ENCODE measurements around the gene PROSER3.
A peak's percentile ranks its signal among the peaks of the same experiment; 100 is the strongest.

Gene PROSER3

DNA sequence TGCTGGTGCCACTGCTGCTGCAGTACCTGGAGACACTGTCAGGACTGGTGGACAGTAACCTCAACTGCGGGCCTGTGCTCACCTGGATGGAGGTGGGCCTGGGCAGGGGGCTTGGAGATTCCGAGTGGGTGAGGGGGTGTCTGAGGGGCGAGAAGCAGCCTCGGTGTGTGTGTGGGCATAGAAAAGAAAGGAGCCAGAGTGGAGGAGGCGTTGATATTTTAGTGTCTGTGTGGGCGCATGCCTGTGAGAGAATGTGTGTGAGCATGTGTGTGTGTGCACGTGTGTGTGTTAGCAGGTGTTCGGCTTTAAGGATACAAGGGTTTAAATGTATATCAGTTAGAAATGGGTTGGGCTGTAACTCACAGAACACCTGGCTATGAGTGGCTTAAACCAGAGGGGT lies 21.1 kb downstream of the PROSER3 start:
- DNase-seq, result no peak

DNA sequence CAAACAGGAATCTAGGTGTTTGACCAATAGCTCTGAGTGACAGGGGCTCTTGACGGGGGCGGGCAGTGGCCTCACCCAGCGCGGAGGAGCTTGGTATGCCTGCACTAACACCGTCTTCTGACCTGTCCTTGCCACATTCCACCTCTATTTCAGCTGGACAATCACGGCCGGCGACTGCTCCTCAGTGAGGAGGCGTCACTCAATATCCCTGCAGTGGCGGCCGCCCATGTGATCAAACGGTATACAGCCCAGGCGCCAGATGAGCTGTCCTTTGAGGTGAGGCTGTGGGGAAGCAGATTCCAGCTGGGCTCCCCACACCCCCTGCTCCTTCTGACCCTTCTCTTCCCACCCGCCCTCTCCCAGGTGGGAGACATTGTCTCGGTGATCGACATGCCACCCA lies 22.1 kb downstream of the PROSER3 start:
- no peak for DNase-seq

DNA sequence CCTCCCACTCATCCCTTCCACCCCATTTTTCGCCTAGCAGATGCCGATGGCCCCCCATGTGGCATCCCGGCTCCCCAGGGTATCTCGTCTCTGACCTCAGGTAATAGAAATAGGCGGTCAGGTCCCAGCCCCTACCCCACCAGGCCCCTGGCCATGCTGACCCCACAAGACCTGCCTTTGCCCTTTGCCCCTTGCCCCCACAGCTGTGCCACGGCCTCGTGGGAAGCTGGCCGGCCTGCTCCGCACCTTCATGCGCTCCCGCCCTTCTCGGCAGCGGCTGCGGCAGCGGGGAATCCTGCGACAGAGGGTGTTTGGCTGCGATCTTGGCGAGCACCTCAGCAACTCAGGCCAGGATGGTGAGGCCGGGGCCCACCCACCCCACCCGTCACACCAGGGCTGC lies 22.7 kb downstream of the PROSER3 start:
- DNase-seq, result no peak

DNA sequence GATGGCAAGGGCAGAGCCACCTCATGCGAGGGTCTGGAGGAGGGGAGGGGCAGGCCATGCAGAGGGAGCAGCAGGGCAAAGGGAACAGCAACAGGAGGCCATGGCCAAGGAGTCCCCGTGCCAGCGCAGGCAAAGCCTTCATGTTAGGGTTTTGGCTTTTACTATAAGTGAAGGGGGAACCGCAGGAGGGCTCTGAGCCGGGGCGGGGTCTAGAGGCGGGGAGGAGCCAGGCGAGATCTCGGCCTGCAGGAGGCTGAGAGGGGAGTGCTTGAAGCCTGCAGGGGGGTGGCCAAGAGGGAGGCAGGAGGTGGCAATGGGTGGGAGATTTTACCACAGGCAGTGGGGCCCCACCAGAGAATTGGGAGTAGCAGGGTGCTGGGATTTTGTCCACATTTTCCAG lies 23.7 kb downstream of the PROSER3 start:
- no peak for DNase-seq

DNA sequence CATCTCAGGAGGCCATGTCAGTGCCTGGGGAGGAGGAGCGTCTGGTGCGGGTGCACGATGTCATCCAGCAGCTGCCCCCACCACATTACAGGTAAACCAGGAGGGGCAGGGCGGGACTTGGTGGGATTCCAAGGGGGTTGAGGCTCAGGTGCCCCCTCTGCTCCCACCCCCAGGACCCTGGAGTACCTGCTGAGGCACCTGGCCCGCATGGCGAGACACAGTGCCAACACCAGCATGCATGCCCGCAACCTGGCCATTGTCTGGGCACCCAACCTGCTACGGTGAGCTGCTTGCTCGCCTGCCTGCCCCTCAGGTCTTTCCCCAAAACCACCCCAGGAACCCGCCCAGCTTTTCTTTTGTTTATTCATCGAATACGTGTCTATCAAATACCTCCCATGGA lies 24.6 kb downstream of the PROSER3 start:
- DNase-seq, result no peak

DNA sequence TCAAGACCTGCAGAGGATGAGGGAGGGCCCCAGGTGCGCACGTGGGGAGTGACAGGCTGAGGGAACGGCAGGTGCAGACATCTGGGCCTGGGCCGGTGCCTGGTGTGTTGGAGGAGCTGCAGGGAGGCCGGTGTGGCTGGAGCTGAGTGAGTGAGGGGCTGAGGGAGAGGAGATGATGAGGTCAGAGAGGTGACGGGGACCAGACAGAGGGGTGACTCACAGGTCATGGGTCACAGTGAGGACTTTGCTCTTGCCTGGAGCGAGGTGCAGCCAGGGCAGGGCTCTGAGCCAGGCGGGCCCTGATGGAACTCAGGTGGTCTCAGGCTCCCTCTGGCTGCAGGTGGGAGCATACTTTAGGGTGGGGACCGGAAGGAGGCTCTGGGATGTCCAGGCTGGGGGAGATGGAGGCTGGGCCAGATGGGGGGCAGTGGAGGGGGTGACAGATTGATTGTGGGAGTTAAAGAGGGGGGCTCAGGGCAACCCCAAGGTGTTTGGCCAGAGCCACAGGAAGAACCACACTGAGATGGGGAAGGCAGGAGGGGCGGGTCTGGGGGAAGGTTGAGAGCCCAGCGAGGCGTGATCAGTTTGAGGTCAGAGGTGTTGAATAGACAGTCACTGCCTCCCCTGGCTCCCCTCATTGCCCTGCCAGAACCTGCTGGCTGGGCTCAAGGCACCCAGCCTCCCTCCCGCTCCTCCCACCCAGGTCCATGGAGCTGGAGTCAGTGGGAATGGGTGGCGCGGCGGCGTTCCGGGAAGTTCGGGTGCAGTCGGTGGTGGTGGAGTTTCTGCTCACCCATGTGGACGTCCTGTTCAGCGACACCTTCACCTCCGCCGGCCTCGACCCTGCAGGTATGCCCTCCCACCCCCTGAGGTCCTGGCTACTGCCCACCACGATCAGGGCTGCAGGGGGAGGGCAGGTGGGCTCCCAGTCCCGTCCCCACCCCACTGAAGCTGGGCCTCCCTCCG lies 25.8 kb downstream of the PROSER3 start:
- DNase-seq, result no peak

DNA sequence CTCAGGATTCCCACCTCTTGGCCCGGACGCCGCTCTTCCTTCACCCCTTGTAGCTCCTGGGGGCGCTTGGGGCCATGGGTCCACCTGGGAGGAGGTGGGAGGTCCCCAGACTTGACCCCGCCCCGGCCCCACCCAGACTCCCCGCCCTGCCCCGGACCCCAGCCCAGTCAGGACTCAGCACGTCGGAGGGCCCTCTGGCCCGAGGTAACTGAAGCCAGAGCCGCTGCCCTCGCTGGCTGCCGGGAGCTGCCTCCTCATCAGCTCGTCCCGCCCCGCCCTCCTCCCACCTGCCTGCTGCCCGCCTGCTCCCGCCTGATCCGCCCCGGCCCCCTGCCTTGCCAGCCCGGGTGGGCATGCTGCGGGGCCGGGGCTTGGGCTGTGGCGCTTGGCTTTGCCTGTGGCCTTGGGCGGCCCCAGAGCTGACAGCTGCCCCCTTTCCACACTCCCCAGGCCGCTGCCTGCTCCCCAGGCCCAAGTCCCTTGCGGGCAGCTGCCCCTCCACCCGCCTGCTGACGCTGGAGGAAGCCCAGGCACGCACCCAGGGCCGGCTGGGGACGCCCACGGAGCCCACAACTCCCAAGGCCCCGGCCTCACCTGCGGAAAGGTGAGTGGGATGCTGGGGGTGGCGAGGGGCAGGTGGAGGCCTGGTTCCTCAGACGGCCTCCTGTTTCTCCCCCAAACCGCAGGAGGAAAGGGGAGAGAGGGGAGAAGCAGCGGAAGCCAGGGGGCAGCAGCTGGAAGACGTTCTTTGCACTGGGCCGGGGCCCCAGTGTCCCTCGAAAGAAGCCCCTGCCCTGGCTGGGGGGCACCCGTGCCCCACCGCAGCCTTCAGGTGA lies 26.7 kb downstream of the PROSER3 start:
- DNase-seq, result no peak

DNA sequence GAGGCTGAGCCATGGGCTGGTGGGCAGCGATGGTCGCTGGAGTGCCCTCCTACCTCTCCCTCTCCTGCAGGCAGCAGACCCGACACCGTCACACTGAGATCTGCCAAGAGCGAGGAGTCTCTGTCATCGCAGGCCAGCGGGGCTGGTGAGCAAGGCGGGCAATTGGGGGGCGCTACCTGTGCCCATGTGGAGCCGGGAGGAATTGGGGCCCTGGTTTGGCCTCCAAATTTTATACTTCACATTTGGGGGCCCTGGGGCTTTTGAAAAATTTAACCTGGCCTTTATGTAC lies 27.3 kb downstream of the PROSER3 start:
- DNase-seq, result no peak

DNA sequence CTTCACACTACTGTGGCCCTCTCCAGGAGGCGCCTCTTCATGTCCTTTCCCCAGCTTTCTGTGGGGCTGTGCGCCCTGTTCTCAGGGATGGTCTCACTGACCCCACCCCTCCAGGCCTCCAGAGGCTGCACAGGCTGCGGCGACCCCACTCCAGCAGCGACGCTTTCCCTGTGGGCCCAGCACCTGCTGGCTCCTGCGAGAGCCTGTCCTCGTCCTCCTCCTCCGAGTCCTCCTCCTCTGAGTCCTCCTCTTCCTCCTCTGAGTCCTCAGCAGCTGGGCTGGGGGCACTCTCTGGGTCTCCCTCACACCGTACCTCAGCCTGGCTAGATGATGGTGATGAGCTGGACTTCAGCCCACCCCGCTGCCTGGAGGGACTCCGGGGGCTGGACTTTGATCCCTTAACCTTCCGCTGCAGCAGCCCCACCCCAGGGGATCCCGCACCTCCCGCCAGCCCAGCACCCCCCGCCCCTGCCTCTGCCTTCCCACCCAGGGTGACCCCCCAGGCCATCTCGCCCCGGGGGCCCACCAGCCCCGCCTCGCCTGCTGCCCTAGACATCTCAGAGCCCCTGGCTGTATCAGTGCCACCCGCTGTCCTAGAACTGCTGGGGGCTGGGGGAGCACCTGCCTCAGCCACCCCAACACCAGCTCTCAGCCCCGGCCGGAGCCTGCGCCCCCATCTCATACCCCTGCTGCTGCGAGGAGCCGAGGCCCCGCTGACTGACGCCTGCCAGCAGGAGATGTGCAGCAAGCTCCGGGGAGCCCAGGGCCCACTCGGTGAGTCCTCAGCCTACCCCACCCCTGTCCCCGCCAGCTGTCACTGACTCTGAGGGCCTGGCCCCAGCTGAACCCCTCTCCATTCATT lies 28.6 kb downstream of the PROSER3 start:
- no peak for DNase-seq

DNA sequence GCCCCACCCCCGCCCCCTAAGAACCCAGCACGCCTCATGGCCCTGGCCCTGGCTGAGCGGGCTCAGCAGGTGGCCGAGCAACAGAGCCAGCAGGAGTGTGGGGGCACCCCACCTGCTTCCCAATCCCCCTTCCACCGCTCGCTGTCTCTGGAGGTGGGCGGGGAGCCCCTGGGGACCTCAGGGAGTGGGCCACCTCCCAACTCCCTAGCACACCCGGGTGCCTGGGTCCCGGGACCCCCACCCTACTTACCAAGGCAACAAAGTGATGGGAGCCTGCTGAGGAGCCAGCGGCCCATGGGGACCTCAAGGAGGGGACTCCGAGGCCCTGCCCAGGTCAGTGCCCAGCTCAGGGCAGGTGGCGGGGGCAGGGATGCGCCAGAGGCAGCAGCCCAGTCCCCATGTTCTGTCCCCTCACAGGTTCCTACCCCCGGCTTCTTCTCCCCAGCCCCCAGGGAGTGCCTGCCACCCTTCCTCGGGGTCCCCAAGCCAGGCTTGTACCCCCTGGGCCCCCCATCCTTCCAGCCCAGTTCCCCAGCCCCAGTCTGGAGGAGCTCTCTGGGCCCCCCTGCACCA lies 29.3 kb downstream of the PROSER3 start:
- no peak for DNase-seq

DNA sequence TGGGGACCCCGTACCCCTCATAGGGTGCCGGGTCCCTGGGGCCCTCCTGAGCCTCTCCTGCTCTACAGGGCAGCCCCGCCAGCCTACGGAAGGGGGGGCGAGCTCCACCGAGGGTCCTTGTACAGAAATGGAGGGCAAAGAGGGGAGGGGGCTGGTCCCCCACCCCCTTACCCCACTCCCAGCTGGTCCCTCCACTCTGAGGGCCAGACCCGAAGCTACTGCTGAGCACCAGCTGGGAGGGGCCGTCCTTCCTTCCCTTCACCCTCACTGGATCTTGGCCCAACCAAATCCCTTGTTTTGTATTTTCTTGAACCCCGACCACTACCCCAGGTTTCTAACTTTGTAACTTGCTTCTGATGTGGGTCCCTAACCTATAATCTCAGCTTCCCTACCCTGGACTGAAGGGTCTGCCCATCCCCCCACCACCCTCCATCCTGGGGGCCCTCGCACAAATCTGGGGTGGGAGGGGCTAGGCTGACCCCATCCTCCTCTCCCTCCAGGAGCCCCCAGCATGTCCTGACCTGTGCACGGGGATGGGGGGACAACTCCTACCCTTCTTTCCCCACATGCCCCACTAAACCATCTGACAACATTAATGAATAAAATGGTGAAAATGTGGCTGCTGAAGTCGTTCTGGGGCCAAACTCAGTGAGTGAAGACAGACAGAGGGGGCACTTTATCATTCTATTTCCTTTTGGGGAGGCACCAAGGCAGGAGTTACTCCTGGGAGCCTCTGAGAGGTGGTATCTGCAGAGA lies 30.4 kb downstream of the PROSER3 start:
- no peak for DNase-seq

DNA sequence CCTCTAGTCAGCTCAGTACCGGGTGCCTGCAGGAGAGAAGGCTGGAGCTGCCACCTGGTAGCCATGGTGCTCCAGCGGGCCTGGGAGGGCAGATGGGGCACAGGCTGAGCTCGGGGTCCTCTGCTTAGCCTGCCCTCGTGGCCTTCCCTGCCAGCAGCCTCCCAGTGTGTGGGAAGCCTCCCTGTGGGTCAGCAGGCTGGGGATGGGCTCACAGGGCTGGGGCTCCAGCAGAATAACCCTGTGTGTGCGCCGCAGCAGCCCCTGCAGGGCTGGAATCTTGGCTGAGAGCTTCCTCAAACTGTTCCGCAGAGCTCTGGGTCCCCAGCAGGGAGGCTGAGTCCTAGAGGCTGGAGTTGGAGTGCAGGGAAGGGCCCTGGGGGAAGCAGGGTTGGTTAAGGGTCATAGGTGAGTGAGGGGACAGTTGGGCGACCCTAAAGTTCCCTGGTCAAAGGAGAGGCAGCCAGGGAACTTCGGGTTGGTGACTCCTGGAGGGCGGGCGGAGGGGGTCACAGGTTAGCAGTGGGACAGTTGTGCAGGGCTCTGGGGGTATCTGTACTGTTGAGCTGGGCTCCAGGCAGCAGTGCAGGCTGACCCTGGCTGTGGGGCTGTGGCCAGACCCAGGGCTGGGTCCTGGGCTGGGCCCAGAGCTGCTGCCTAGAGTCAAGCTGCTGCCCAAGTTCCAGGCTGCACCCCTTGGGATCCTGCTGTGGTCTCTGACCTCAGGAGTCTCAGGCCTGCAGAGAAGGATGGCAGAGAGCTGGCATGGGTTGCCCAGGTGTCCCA lies 31.4 kb downstream of the PROSER3 start:
- no peak for DNase-seq

DNA sequence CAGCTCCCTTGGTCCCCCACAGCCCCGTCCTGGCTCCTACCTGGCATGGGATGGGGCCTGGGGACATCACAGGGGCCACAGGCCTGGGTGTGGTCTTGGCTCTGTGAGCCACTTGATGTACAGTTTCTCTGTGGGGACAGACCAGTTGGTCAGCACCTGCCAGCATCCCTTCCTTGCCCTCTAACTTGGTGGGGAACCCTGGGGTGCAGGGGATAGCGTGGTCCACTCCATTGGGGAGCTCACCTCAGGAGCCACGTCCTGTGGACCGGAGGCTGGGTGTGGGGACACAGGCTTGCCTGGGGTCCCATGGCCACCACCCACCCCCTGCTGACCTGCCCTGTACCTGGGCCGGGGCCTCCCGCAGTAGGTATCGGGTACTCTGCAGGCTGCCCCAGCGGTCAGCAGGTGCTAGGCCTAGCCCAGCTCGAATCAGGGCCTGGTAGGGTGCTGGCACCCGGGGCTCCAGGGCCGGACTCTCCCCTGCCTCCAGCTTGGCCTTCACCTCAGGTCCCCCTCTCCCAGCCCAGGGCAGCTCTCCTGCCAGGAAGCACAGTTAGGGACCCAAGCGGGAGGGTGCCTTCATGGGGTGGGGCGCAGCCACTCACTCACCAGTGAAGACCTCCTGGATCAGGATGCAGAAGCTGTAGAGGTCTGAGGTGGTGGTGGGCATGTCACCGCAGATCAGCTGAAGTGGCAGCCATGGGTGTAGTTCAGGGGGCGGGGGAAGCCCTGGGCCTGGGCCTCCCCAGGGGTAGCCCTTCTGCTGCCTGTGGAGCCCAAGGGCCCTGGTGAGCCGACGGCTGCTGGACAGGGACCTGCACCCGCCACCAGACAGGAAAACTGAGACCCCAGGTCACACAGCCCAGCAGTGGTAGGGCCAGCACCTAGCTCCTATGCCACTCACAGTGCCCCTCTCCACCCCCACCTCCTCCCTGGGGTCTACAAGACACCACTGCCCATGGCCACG lies 32.3 kb downstream of the PROSER3 start:
- DNase-seq, result no peak

DNA sequence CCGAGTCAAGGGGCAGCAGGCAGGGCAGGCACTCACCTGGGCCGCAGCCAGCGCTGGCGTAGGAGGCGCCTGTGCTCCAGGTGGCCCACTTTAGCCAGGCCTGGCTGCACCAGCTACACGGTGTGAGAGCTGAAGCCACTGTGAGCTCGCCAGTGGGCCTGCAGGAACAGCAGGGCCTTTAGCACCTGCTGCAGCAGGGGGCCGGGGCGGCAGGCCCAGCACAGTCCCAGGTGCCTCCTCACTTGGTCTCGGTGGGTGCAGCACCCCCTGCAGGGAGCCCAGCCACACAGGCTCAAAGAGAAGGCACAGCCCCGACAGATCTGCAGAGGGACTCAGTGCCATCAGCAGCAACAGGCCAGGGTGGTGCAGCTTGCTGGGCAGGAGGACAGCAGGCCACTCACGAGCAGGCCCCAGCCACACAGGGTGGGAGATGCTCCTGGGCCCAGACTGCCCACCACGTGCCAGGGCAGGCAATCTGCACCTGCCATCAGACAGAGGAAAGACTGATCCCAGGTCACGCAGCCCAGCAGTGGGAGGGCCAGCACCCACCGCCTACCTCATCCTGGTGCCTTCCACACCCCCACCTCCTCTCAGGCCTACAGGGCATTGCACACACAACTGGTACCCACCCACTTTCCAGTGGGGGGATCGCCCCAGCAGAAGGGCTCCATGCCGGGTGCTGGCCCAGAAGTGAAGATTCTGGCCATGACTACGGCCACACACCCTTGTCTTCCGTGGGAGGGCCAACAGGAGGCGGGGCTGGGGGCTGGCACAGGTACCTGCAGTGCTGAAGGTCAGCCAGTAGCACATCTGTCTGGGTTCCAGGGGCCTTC lies 33.2 kb downstream of the PROSER3 start:
- peak; percentile 72 for DNase-seq

DNA sequence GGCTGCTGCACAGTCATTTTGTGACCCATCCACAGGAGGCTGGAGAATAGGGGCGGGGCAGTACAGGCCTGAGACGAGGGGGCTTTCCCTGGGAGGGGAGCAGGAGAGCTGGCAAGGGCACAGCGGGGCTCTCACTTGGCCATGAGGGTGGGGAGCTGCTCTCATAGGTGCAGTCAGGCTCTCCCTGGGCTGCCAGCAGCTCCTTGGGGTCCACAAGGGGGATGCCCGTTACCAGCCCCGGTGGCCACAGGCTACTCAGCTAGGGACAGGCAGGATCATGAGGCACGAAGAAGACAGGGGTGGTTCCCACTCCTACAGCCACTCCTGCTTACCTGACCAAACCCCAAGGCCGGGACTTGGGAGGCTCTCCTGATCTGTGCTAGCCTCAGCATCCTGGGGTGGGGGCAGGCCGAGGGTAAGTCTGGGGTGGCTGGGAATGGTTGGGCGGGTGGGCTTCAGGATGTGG lies 33.9 kb downstream of the PROSER3 start:
- DNase-seq, result no peak

DNA sequence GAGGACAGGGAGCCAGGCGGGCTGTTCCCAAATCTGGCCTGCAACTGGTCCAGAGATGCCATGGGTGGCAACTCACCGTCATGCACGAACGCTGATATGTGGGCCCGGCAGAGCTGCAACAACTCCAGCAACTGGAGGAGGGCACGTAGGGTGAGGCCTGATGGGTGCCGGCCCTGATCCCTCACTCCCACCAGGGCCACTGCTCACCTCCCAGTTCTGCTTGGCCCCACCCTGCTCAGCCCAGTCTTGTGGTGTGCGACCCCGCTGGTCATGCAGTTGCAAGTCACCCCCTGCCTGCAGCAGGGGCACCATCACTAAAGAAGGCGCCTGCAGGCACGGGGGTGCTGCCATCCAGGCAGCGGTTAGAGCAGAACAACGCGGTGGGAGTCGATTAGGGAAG lies 34.3 kb downstream of the PROSER3 start:
- no peak for DNase-seq

DNA sequence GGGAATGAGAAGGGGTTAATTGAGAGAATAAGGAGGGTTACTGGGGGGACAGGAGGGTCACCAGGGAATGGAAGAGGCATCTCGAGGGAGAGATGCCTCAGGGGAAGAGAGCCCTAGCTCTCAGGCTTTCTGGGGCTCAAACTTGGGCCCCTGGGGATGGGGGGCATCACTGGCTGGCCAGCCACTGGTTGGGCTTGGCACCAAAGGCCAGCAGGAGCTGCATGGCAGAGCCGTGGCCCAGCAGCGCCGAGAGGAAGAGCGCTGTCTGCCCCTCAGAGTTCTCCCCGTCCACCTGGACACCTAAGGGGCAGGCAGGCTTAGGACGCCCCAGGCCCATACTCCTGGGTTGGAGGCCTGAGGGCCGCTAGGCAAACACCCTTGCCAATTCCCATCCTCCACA lies 34.9 kb downstream of the PROSER3 start:
- DNase-seq, result no peak

DNA sequence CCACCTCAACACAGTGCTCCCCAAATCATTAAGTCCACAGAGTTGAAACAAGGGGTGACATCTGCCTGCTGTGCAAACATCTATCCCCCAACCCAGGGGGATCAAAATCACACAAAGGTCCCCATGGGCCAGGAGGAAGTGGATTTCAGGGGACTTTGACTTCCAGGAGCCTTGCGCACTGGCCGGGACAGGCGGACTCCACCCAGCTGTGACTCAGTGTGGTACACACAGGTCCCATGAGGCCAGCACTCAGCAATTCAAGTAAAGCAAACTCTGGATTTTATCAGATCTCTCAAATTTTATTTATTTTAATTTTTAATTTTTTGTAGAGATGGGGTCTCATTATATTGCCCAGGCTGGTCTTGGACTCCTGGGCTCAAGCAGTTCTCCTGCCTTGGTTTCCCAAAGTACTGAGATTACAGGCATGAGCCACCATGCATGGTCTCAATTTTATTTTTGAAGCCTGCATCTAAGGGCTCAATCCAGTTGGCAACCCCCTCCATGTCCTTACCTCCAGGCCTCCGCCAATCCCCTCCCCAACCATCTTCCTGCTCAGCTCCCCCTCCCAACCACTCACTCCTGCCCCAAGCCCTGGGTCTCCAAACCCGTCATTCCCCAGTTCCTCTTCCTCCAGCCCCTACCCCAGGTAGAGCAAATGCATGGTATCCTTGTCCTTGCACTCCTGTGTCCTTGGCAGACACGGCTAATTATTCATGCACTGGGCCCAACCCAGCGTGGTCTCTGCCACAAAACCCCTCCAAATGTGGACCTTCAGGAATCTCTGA lies 35.6 kb downstream of the PROSER3 start:
- DNase-seq, result no peak
